GM12878 (cell line): ENCODE data around the gene UNCX. TPM values are rescaled to one million over a fixed set of nuclear protein-coding genes. Genes with fewer than 3 reads are reported as not detected.

Experiments used
- ATAC-seq: fragments of 200-7000 bp; cut with Tn5 transposase; 3 replicates; pipeline ENCODE4 v1.9.1; 2020; ENCODE audit warnings: mild to moderate bottlenecking, moderate library complexity
- BruUV-seq: library from RNA; stranded (reverse); fragments of 400-500 nt; replicated peaks from 2 replicates; lab custom pipeline; 2021; lab: Mats Ljungman, UMichigan
- CTCF ChIA-PET: fragments of 300-600 bp; sonication (Branson Sonifier 250); formaldehyde crosslinking; extraction: SDS; loops from one replicate; lab custom pipeline; 2021; ENCODE audit warnings: inconsistent platforms; lab: Yijun Ruan, JAX
- POLR2A ChIA-PET: fragments of 350-600 bp; formaldehyde crosslinking; extraction: SDS; loops from one replicate; lab custom pipeline; 2021; ENCODE audit warnings: inconsistent platforms; lab: Charles Lee
- RAD21 ChIA-PET: fragments of 300-600 bp; sonication (Branson Sonifier 250); formaldehyde crosslinking; loops from one replicate; lab custom pipeline; 2023; ENCODE audit warnings: antibody characterized with exemption; ENCODE audit not compliant: unreplicated experiment; lab: Charles Lee
- SMC1A ChIA-PET: fragments of 300-600 bp; sonication (Branson Sonifier 250); formaldehyde crosslinking; loops from one replicate; lab custom pipeline; 2023; ENCODE audit not compliant: unreplicated experiment, uncharacterized antibody; lab: Charles Lee
- DNase-seq: peaks from one replicate; pipeline ENCODE4 v3.0.0-alpha.2; 2011; ENCODE audit warnings: low read depth, low spot score
- FAIRE-seq: peaks from 3 replicates; lab custom pipeline; 2011; peaks lifted over from hg19 to GRCh38; lab: Jason Lieb, UNC
- H2AFZ ChIP-seq: 2 replicates; pipeline ENCODE4 v1.6.0; 2011; ENCODE audit warnings: low read depth, low read length, control low read depth; ENCODE audit not compliant: control insufficient read depth
- H3K27ac ChIP-seq: 2 replicates; pipeline ENCODE4 v1.5.1; 2011; ENCODE audit warnings: control low read depth; ENCODE audit not compliant: control insufficient read depth, insufficient read depth
- H3K27me3 ChIP-seq, 2 experiments: replicated peaks in 1 of 2; 2 replicates each; pipeline versions ENCODE4 v1.6.0 to v1.6.1; 2011; ENCODE audit warnings: low read length in 1 of 2; ENCODE audit not compliant: control insufficient read depth in 2 of 2, insufficient read depth in 2 of 2
- H3K36me3 ChIP-seq, 2 experiments: 2 replicates each; pipeline ENCODE4 v1.5.1; 2011; ENCODE audit warnings: low read length in 1 of 2; ENCODE audit not compliant: control insufficient read depth in 2 of 2, insufficient read depth in 2 of 2
- H3K4me1 ChIP-seq: 2 replicates; pipeline ENCODE4 v1.6.1; 2011; ENCODE audit warnings: mild to moderate bottlenecking, low read length, moderate library complexity, mixed read lengths; ENCODE audit not compliant: control insufficient read depth, insufficient read depth
- H3K4me2 ChIP-seq: 2 replicates; pipeline ENCODE4 v1.6.0; 2011; ENCODE audit warnings: control low read depth; ENCODE audit not compliant: control insufficient read depth, insufficient read depth
- H3K4me3 ChIP-seq: fragments of 200-600 bp; sonication (generic); 2 replicates; pipeline ENCODE4 v1.5.1; 2016
- H3K79me2 ChIP-seq: 2 replicates; pipeline ENCODE4 v1.6.0; 2011; ENCODE audit warnings: low read length; ENCODE audit not compliant: control insufficient read depth, insufficient read depth
- H3K9ac ChIP-seq: 2 replicates; pipeline ENCODE4 v1.8.0; 2011; ENCODE audit warnings: low read length, control low read depth, mixed read lengths; ENCODE audit not compliant: control insufficient read depth, insufficient read depth
- H3K9me3 ChIP-seq: replicated peaks from 3 replicates; pipeline ENCODE4 v1.5.1; 2011; ENCODE audit warnings: mild to moderate bottlenecking, low read length; ENCODE audit not compliant: control insufficient read depth, insufficient read depth
- H4K20me1 ChIP-seq: 2 replicates; pipeline ENCODE4 v1.6.0; 2011; ENCODE audit not compliant: control insufficient read depth, insufficient read depth
- BACH1 ChIP-seq: fragments of 450-650 bp; IDR thresholded peaks from 2 replicates; pipeline ENCODE4 v1.6.1; 2017; ENCODE audit warnings: mild to moderate bottlenecking, borderline replicate concordance
- EP300 ChIP-seq, 2 experiments: fragments of 150-350 bp in 1 of 2; IDR thresholded peaks; 2 replicates each; pipeline ENCODE4 v1.6.1; 2011 to 2012; ENCODE audit warnings: low read depth in 2 of 2, low read length in 2 of 2, borderline replicate concordance in 1 of 2, improper control_type of control experiment in 1 of 2, inconsistent platforms in 1 of 2; ENCODE audit not compliant: control insufficient read depth in 1 of 2
- SMC3 ChIP-seq: IDR thresholded peaks from 2 replicates; pipeline ENCODE4 v1.6.1; 2011; ENCODE audit warnings: low read length, improper control_type of control experiment, borderline replicate concordance
- ZNF217 ChIP-seq: fragments of 450-650 bp; IDR thresholded peaks from 2 replicates; pipeline ENCODE4 v1.6.1; 2017; ENCODE audit warnings: antibody characterized with exemption, mild to moderate bottlenecking
- ZNF274 ChIP-seq: IDR thresholded peaks from one replicate; pipeline ENCODE4 v1.8.0; 2011; ENCODE audit not compliant: insufficient read length, insufficient read depth
- WGBS: methylation state at CpG from one replicate; pipeline ENCODE4 v1.1.6; 2016; ENCODE audit warnings: low lambda C conversion rate; ENCODE audit not compliant: insufficient replicate concordance, insufficient coverage; ENCODE audit errors: missing lambda C conversion rate; 5-methylcytosine and 5-hydroxymethylcytosine counted together
- in situ Hi-C: fragments of 300-500 bp; cut with MboI; formaldehyde crosslinking; loops from 9 replicates; pipeline ENCODE4 v1.14.3; 2018; ENCODE audit warnings: mixed read lengths
- intact Hi-C: fragments of 100-400 bp; cut with micrococcal nuclease; formaldehyde crosslinking; loops from one replicate; pipeline ENCODE4 v1.14.2; 2022; ENCODE audit not compliant: unreplicated experiment
- polyA plus RNA-seq, 11 experiments: library from polyadenylated mRNA; depleted of rRNA in 4 of 11; unstranded in 6 of 11; stranded (reverse) in 5 of 11; fragments of >200 nt; fragmentation: Nextera tagmentation in 4 of 11; fragmentation: Illumina TruSeq in 1 of 11; extraction: Ambion mirVana in 4 of 11; extraction: Trizol in 1 of 11; gene quantifications; 1 replicate in 1 of 11; 2 replicates in 10 of 11; pipeline versions ENCODE4 v1.2.1 to v1.2.3, GENCODE V29; 2011 to 2016; ENCODE audit warnings: inconsistent platforms in 2 of 11, missing spikeins in 2 of 11, low read depth in 1 of 11
- total RNA-seq, 4 experiments: library from RNA; depleted of rRNA in 3 of 4; stranded (reverse); fragments of >200 nt in 3 of 4; fragmentation: Illumina TruSeq in 1 of 4; extraction: Trizol in 1 of 4; gene quantifications; 2 replicates each; pipeline versions ENCODE4 v1.2.1 to v1.2.3, GENCODE V29; 2013 to 2021
- TF ChIP-seq, protein P1 (sequence below): fragments of 450-650 bp; IDR thresholded peaks from 2 replicates; pipeline ENCODE4 v1.6.1; 2017; ENCODE audit warnings: mild to moderate bottlenecking, moderate library complexity

UNCX gene
- total and polyA plus RNA-seq, 10 of the 15 experiments (the other 5 are each of a cell fraction or from before 2014, with no cell fraction given), result not detected

DNA sequence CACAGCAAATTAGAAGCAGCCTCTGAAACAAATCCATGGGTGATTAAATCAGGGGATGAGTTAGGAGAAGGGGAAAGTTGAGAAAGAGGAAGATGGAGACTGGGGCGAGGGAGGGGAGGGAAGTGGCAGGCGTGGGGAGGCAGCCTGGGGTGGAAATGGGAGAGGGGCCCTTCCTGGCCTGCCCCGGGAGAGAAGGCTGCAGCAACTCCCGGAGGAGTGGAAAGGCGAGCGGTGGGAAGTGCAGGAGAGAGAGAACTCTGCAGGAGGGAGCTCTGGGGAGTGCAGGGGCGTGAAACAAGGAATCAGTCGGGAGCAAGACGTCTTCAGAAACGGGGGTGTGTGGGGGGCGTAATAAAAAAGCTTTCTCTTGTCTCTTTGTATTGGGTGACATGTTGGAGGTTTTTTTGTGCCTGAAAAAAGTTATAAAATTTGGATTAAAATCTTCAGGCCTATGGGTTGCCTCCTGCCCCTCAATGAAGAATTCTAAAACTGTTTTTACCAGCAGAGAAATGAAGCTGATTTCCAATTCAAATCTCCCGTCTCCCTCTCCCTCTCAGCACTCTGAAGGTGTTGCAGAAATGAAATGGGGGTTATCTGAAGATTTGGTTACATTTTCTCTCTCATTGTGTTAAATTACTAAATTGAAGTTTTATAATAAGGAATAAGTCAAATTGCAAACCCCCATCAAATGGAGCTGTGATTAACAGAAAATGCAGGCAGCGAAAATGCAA lies 4.7 kb upstream of the UNCX start:
- RAD21 ChIA-PET, result no interaction called here
- peaks cover 0 to 2% of the 10 kb centered on the region in 2 experiments; a peak in 3 of 4 replicates for H3K27me3 ChIP-seq
- H3K4me2 ChIP-seq, result no peak overlapping the region
- H3K4me1 ChIP-seq, result no peaks in the 10 kb centered on the region
- H3K9me3 ChIP-seq, result no peaks in the 10 kb centered on the region
- H3K9ac ChIP-seq, result no peak overlapping the region
- in situ Hi-C loops (loop anchor here (5.0 kb wide), 1 partner anchor 204 kb away; no protein-coding TSS in a partner anchor), intact Hi-C loops (loop anchor here (5.0 kb wide), 1 partner anchor 184 kb away; no protein-coding TSS in a partner anchor)
- ATAC-seq (no peak), DNase-seq (no peak), FAIRE-seq (no peak)
- CTCF ChIA-PET, result no interaction called here
- TF ChIP-seq ZNF274 (no peak), BACH1 (no peak), ZNF217 (no peak), EP300 (IDR thresholded peaks at IDR 0.05; ENCODE audit: borderline replicate concordance in 1 of 2, control insufficient read depth in 1 of 2, low read depth in 2 of 2, low read length in 2 of 2) (no peak), SMC3 (no peak)
- TF ChIP-seq, protein P1, sequence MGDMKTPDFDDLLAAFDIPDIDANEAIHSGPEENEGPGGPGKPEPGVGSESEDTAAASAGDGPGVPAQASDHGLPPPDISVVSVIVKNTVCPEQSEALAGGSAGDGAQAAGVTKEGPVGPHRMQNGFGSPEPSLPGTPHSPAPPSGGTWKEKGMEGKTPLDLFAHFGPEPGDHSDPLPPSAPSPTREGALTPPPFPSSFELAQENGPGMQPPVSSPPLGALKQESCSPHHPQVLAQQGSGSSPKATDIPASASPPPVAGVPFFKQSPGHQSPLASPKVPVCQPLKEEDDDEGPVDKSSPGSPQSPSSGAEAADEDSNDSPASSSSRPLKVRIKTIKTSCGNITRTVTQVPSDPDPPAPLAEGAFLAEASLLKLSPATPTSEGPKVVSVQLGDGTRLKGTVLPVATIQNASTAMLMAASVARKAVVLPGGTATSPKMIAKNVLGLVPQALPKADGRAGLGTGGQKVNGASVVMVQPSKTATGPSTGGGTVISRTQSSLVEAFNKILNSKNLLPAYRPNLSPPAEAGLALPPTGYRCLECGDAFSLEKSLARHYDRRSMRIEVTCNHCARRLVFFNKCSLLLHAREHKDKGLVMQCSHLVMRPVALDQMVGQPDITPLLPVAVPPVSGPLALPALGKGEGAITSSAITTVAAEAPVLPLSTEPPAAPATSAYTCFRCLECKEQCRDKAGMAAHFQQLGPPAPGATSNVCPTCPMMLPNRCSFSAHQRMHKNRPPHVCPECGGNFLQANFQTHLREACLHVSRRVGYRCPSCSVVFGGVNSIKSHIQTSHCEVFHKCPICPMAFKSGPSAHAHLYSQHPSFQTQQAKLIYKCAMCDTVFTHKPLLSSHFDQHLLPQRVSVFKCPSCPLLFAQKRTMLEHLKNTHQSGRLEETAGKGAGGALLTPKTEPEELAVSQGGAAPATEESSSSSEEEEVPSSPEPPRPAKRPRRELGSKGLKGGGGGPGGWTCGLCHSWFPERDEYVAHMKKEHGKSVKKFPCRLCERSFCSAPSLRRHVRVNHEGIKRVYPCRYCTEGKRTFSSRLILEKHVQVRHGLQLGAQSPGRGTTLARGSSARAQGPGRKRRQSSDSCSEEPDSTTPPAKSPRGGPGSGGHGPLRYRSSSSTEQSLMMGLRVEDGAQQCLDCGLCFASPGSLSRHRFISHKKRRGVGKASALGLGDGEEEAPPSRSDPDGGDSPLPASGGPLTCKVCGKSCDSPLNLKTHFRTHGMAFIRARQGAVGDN, result no peak
- POLR2A ChIA-PET, result no interaction called here
- H3K79me2 ChIP-seq, result no peaks in the 10 kb centered on the region
- H3K27ac ChIP-seq, result no peak overlapping the region
- H3K36me3 ChIP-seq, result no peaks in the 10 kb centered on the region
- SMC1A ChIA-PET, result no interaction called here
- no peak overlapping the region for H3K4me3 ChIP-seq
- H4K20me1 ChIP-seq, result no peaks in the 10 kb centered on the region
- H2AFZ ChIP-seq, result no peak overlapping the region
- WGBS, result 14% methylated on average over 13 of the region's 13 CpGs
- no TSS peak for BruUV-seq
